ENCODE results near the gene MAG. TPM values are rescaled to one million over a fixed set of nuclear protein-coding genes. Genes with fewer than 3 reads are reported as not detected.

Gene MAG
- total RNA-seq, 4 donors from 2014 or later: 0.10 TPM; not detected in 3

DNA sequence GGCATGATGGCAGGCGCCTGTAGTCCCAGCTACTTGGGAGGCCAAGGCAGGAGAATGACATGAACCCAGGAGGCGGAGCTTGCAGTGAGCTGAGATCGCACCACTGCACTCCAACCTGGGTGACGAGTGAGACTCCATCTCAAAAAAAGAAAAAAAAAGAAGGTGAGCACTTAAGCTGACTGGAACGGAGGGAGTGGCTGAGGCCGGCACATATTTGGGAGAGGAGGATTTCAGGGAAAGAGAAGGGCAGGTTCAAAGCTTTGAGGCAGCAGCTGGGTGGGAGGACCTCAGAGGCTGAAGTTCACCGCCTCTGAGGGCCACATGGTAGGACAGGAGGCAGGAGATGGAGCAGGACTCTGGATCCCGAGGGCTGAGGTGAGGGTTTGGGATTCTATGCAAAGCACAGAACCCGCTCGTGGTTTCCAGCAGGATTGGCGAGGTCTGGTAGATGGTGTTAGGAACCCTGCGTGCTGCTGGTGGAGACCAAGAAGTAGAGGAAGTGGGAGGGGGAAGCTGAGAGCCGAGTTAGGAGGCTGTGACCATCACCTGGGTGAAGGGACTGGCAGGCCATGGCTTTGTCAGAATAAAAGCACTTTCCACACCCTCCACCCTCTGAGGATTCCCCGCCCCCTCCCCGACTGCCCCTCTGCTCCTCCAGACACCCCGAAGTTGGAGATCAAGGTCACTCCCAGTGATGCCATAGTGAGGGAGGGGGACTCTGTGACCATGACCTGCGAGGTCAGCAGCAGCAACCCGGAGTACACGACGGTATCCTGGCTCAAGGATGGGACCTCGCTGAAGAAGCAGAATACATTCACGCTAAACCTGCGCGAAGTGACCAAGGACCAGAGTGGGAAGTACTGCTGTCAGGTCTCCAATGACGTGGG is 45.4 kb downstream of the MAG start:
- intact Hi-C loops (cut with DNase I; ENCODE audit: low total_unique reads): no loop called here
- DNase-seq (ENCODE audit: low spot score in 2 of 2): no peak

GRCh38 chr19:35337984-35338296 is 46.0 kb downstream of the MAG start:
- H3K4me3 ChIP-seq (ENCODE audit: low read depth, poor library complexity, severe bottlenecking): no peak overlapping the region
- TF ChIP-seq POLR2A (IDR thresholded peaks at IDR 0.05) (no peak), CTCF (IDR thresholded peaks at IDR 0.05) (no peak)
- intact Hi-C loops (cut with DNase I; ENCODE audit: low total_unique reads): no loop called here
- 81 to 83% methylated on average over 13 of the region's 13 CpGs for WGBS, 2 donors
- DNase-seq (ENCODE audit: low spot score in 2 of 2): no peak

More for the DNA sequence above, 45.4 kb downstream of the MAG start:
- WGBS, 2 donors: 75 to 88% methylated on average over 22 to 25 of the region's 25 CpGs
- no peak overlapping the region for H3K4me3 ChIP-seq (ENCODE audit: low read depth, poor library complexity, severe bottlenecking)
- TF ChIP-seq CTCF (IDR thresholded peaks at IDR 0.05): no peak
- no peak for TF ChIP-seq POLR2A (IDR thresholded peaks at IDR 0.05)

DNA sequence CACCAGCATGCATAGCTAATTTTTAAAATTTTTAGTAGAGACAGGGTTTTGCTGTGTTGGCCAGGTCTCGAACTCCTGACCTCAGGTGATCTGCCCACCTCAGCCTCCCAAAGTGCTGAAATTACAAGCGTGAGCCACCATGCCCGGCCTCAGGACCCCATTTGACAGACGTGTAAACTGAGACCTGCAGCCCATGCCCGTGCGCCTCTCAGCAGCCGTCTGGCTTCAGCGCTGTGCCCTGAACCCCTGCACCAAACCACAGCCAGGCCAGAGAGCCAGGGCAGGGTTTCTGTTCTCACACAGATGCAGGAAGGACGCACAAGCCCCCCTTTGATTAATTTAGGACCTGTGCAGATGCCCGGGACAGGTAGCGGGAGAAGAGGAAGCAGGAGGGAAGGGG is 48.5 kb downstream of the MAG start:
- no peak for DNase-seq (ENCODE audit: low spot score in 2 of 2)
- TF ChIP-seq POLR2A (IDR thresholded peaks at IDR 0.05) (no peak), CTCF (IDR thresholded peaks at IDR 0.05) (no peak)
- WGBS, 2 donors: 90 to 94% methylated on average over 11 of the region's 11 CpGs
- intact Hi-C loops (cut with DNase I; ENCODE audit: low total_unique reads): no loop called here
- H3K4me3 ChIP-seq (ENCODE audit: low read depth, poor library complexity, severe bottlenecking): no peak overlapping the region

GRCh38 chr19:35341006-35341405 is 49.0 kb downstream of the MAG start:
- H3K4me3 ChIP-seq (ENCODE audit: low read depth, poor library complexity, severe bottlenecking): no peak overlapping the region
- intact Hi-C loops (cut with DNase I; ENCODE audit: low total_unique reads): no loop called here
- no peak for TF ChIP-seq CTCF (IDR thresholded peaks at IDR 0.05)
- TF ChIP-seq POLR2A (IDR thresholded peaks at IDR 0.05): no peak
- no peak for DNase-seq (ENCODE audit: low spot score in 2 of 2)
- WGBS, 2 donors: 86 to 92% methylated on average over 16 of the region's 16 CpGs

DNA sequence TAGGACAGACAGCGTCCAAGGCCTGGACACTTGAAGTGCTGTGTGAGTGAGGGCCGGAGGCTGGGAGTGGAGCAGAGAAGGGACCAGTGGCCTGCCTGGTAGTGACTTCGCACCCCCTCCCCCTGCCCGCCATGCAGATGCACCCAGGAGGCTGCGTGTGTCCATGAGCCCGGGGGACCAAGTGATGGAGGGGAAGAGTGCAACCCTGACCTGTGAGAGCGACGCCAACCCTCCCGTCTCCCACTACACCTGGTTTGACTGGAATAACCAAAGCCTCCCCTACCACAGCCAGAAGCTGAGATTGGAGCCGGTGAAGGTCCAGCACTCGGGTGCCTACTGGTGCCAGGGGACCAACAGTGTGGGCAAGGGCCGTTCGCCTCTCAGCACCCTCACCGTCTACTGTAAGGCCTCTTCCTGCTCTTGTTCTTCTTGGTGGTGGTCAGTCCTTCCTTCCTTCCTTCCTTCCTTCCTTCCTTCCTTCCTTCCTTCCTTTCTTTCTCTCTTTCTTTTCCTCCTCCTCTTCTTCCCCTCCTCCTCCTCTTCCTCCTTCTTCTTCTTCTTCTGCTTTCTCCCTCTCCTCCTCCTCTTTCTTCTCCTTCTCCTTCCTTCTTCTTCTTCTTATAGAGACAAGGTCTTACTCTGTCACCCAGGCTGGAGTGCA is 49.7 kb downstream of the MAG start:
- intact Hi-C loops (cut with DNase I; ENCODE audit: low total_unique reads): no loop called here
- 84 to 85% methylated on average over 14 of the region's 14 CpGs for WGBS, 2 donors

More for the DNA sequence above, 49.7 kb downstream of the MAG start:
- H3K4me3 ChIP-seq (ENCODE audit: low read depth, poor library complexity, severe bottlenecking): no peak overlapping the region
- TF ChIP-seq POLR2A (IDR thresholded peaks at IDR 0.05) (no peak), CTCF (IDR thresholded peaks at IDR 0.05) (no peak)
- no peak for DNase-seq (ENCODE audit: low spot score in 2 of 2)
